Measurements from ENCODE around the gene RPRD1B.

DNA sequence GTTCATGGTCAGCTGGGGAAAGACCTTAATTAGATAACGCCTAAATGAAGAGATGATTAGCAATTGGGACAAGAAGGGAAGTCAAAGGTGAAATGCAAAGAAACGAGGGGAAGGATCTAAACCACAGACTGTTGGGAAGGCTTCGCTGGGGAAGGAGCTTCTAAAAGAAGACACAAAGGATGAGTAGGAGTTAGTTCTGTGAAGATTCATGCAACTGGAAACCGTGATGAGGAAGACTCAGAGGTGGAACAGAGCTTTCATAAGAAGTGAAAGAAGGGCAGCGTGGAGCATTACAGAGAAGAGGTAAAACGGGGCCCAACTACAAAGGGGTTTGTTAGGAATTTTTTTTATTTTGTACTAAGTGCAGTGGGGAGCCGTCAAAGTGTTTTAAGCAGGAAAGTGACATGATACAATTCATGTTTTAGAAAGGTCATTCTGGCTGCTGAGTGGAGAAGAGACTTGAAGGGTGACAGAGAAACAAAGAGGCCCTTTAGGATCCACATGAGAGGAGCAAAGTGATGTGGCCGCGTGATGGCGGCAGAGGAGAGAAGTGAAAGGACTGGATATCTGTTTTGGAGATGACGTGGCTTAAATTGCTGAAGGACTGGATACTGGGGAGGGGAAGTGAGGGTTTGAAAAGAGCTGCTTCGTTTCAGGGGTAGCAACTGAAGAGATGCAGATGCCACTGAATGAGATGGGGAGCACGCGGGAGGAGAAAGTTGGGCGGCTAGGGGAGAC lies 33.9 kb upstream of the RPRD1B start:
- TF ChIP-seq CBX8 (IDR thresholded peaks at IDR 0.05; ENCODE audit: borderline replicate concordance, low read depth, low read length) (no peak), POLR2AphosphoS5 (IDR thresholded peaks at IDR 0.05; ENCODE audit: low read depth, low read length) (no peak), ZNF274 (IDR thresholded peaks at IDR 0.05; ENCODE audit: borderline replicate concordance, extremely low read depth, low read length) (no peak), TCF12 (IDR thresholded peaks at IDR 0.05; ENCODE audit: low read depth, low read length) (no peak)
